MCF 10A (cell line): ENCODE measurements around the gene SPOCK1. TPM values are rescaled to one million over a fixed set of nuclear protein-coding genes. Genes with fewer than 3 reads are reported as not detected.

Experiments
- BruUV-seq: library from RNA; stranded (reverse); fragments of 400-500 nt; replicated peaks from 2 replicates; lab custom pipeline; 2021; lab: Mats Ljungman, UMichigan
- CTCF ChIA-PET: fragments of 300-600 bp; sonication (Branson Sonifier 250); formaldehyde crosslinking; extraction: SDS; loops from one replicate; lab custom pipeline; 2021; ENCODE audit warnings: antibody characterized with exemption, inconsistent platforms; lab: Yijun Ruan, JAX
- POLR2A ChIA-PET: fragments of 300-600, 350-650 bp; sonication (Branson Sonifier 250); formaldehyde crosslinking; extraction: SDS; loops from one replicate; lab custom pipeline; 2020; ENCODE audit warnings: antibody characterized with exemption, inconsistent platforms; lab: Yijun Ruan, JAX
- DNase-seq: peaks from one replicate; pipeline ENCODE4 v3.0.0-alpha.2; 2018; ENCODE audit not compliant: unreplicated experiment
- H3K27ac Mint-ChIP-seq: one replicate; pipeline ENCODE4 v1.8.0; 2022; ENCODE audit warnings: mild to moderate bottlenecking, low read depth, mixed read lengths; ENCODE audit not compliant: unreplicated experiment
- H3K27me3 Mint-ChIP-seq: one replicate; pipeline ENCODE4 v1.8.0; 2022; ENCODE audit warnings: mixed read lengths; ENCODE audit not compliant: insufficient read depth, unreplicated experiment
- H3K36me3 Mint-ChIP-seq: one replicate; pipeline ENCODE4 v1.8.0; 2022; ENCODE audit warnings: mild to moderate bottlenecking, moderate library complexity, mixed read lengths; ENCODE audit not compliant: insufficient read depth, unreplicated experiment
- H3K4me1 Mint-ChIP-seq: one replicate; pipeline ENCODE4 v1.8.0; 2022; ENCODE audit warnings: mixed read lengths; ENCODE audit not compliant: insufficient read depth, unreplicated experiment
- H3K4me3 Mint-ChIP-seq: one replicate; pipeline ENCODE4 v1.8.0; 2022; ENCODE audit warnings: mild to moderate bottlenecking, moderate library complexity, mixed read lengths; ENCODE audit not compliant: unreplicated experiment
- H3K9me3 Mint-ChIP-seq: one replicate; pipeline ENCODE4 v1.8.0; 2022; ENCODE audit warnings: mixed read lengths; ENCODE audit not compliant: unreplicated experiment
- CTCF ChIP-seq: fragments of 200-600 bp; IDR thresholded peaks from one replicate; pipeline ENCODE4 v1.8.0; 2022; ENCODE audit warnings: antibody characterized with exemption, mild to moderate bottlenecking; ENCODE audit not compliant: unreplicated experiment
- intact Hi-C: fragments of 100-400 bp; cut with micrococcal nuclease; formaldehyde crosslinking; loops from 2 replicates; pipeline ENCODE4 v1.14.1; 2022
- total RNA-seq: library from RNA; stranded (reverse); gene quantifications from 2 replicates; pipeline ENCODE4 v1.2.3, GENCODE V29; 2022

The SPOCK1 gene
- total RNA-seq, 1 experiment from 2014 or later, result 34.3 TPM

DNA sequence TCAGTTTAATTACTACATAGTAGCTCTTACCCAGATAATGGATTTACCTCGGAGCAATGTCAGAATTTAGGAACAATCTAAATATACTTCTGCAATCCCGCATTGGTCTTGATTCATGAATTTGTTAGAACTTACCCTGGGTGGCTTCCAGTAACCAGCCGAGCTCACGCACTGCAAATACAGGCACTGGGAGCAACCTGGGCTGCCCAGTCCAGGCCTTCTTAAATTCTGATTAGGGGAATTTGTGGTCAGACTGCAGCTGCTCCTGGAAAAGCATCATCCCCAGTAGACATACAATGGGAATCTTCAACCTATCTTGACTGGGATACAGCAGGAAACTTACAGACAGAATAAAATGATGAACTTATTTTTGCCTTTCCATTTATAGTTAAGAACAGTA lies 270.3 kb downstream of the SPOCK1 start:
- intact Hi-C loops, result no loop called here
- no peaks in the 10 kb centered on the region for H3K9me3 Mint-ChIP-seq
- no peaks in the 10 kb centered on the region for H3K36me3 Mint-ChIP-seq
- DNase-seq, result no peak
- CTCF ChIA-PET, result interaction anchor here (0.6 to 2.3 kb wide), 4 partner anchors 8 to 153 kb away, joined by 3 to 6 read pairs (median 4); no protein-coding TSS in a partner anchor
- no peak for TF ChIP-seq CTCF
- POLR2A ChIA-PET, result no interaction called here
- H3K27me3 Mint-ChIP-seq, result no peaks in the 10 kb centered on the region
- H3K4me1 Mint-ChIP-seq, result peaks cover 13% of the 10 kb centered on the region
- H3K27ac Mint-ChIP-seq, result no peak overlapping the region
- H3K4me3 Mint-ChIP-seq, result no peak overlapping the region
- BruUV-seq, result no TSS peak

DNA sequence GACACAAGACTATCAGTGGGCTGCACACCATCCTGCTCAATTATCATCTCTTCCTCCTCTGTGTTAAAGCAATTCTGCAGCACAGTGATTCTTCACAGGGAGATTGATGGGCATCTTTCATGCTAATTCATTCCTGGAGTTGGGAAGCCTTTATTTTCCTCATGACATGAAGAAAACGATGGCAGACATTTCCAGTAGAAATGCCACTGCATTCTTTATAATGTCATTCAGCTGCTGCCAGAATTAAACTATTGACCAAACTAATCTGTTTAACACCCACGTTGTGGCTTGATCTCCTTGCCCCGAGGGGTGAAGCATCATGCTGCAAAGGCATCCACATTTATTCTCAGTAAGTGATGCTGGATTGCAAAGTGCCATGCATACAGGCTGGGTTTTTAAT lies 273.0 kb downstream of the SPOCK1 start:
- no peak overlapping the region for H3K27ac Mint-ChIP-seq
- no peak for TF ChIP-seq CTCF
- POLR2A ChIA-PET, result no interaction called here
- no peaks in the 10 kb centered on the region for H3K36me3 Mint-ChIP-seq
- CTCF ChIA-PET, result interaction anchor here (0.9 kb wide), 1 partner anchor 151 kb away, joined by 3 read pairs; no protein-coding TSS in a partner anchor
- intact Hi-C loops, result no loop called here
- no peak overlapping the region for H3K4me3 Mint-ChIP-seq
- DNase-seq, result no peak
- H3K9me3 Mint-ChIP-seq, result no peaks in the 10 kb centered on the region
- BruUV-seq, result no TSS peak
- no peaks in the 10 kb centered on the region for H3K4me1 Mint-ChIP-seq
- H3K27me3 Mint-ChIP-seq, result no peaks in the 10 kb centered on the region

DNA sequence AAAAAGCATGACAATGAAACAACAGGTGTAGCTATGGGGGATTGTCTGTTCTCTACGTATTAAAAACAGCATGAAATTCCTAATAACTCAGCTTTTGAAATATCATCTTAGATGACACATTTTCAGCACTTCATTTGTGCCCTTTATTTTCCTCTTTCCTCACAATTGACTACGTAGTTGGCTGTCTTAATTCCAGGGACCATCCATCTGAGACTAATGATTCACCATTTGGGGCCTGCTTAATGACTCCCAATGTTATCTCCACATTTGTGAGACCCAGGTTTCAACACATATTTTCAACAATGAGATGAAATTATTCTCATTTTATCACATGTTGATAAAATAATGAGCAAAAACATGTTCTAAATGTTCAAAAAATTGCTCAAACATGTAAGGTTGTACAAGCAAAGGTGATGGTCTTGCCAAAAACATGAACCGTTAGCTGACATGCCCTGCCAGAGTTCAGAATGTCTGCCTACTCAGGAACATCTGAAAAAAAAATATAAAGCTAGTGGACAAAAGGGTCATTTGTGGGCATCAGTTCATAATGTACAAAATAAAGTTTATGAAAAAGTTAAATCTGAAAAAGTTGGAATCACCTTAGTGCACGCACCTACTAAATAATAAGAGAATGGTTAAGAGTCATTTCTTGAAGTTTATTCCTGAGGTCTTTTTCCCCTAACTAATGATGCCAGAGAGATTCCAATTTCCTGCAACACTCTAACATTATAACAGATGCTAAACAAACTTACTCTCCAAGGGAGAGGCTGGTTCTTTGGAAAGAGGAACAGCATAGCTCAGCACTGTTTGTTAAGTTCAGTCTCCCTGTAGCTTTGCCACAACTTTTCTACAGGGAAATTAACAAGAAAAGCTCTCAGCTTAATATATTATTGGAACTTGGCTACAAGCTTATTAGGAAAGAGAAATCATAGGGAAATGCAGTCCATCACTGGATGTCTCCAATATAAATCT lies 275.5 kb downstream of the SPOCK1 start:
- no peak for TF ChIP-seq CTCF
- no peaks in the 10 kb centered on the region for H3K27me3 Mint-ChIP-seq
- no peak for DNase-seq
- no peak overlapping the region for H3K4me3 Mint-ChIP-seq
- no peak overlapping the region for H3K27ac Mint-ChIP-seq
- intact Hi-C loops, result loop anchor here (5.0 kb wide), 2 partner anchors 89 to 976 kb away; no protein-coding TSS in a partner anchor
- H3K4me1 Mint-ChIP-seq, result peaks cover 19% of the 10 kb centered on the region
- CTCF ChIA-PET, result interaction anchor here (0.6 to 1.5 kb wide), 11 partner anchors 9 to 974 kb away, joined by 3 to 6 read pairs (median 4); partner anchors contain the start of gene SPOCK1
- POLR2A ChIA-PET, result interaction anchor here (0.6 to 0.7 kb wide), 3 partner anchors 80 to 676 kb away, joined by 3 read pairs; no protein-coding TSS in a partner anchor
- BruUV-seq, result no TSS peak
- no peaks in the 10 kb centered on the region for H3K9me3 Mint-ChIP-seq
- H3K36me3 Mint-ChIP-seq, result no peaks in the 10 kb centered on the region

DNA sequence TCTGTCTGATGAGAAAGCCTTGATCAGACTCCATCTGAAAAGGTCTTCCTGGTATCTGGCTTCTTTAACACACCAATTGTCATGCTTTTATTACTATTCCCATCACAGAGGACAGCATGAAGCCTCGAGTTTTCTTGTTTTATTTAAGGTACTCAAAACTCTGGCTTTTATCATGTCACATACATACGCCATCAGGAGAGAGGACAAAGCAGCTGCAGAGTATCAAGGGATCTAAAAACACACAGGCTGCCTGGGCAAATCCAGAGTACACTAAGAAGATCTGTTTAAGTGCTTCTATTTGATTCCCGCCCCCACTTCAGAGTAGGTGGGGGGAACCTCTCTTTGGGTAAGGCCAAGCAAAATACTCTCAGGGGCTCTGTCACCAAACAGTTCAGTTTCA lies 277.2 kb downstream of the SPOCK1 start:
- Mint-ChIP-seq H3K4me1 (peaks cover 30% of the 10 kb centered on the region), H3K36me3 (no peaks in the 10 kb centered on the region), H3K9me3 (no peaks in the 10 kb centered on the region), H3K4me3 (no peak overlapping the region), H3K27me3 (no peaks in the 10 kb centered on the region), H3K27ac (no peak overlapping the region)
- TF ChIP-seq CTCF, result no peak
- no TSS peak for BruUV-seq
- intact Hi-C loops, result loop anchor here (5.0 kb wide), 2 partner anchors 90 to 975 kb away; no protein-coding TSS in a partner anchor
- ChIA-PET CTCF (interaction anchor here (0.7 kb wide), 1 partner anchor 198 kb away, joined by 3 read pairs; no protein-coding TSS in a partner anchor), POLR2A (no interaction called here)
- DNase-seq, result no peak
